PFSK-1 (cell line): ENCODE results near the gene JHY.

Experiments used
- FOXP2 ChIP-seq: optimal IDR thresholded peaks from 2 replicates; pipeline ENCODE3; 2011; ENCODE audit warnings: borderline replicate concordance, control low read depth, inconsistent platforms; ENCODE audit not compliant: insufficient read depth; ENCODE audit errors: extremely low read length, extremely low read depth
- POLR2AphosphoS5 ChIP-seq: IDR thresholded peaks from 2 replicates; pipeline ENCODE4 v1.6.1; 2012; ENCODE audit warnings: low read depth, mild to moderate bottlenecking, control low read depth, low read length, moderate library complexity
- SIN3A ChIP-seq: IDR thresholded peaks from 2 replicates; pipeline ENCODE4 v1.6.1; 2012; ENCODE audit warnings: mild to moderate bottlenecking, low read length, moderate library complexity, borderline replicate concordance; ENCODE audit not compliant: insufficient read depth
- TAF1 ChIP-seq: IDR thresholded peaks from 2 replicates; pipeline ENCODE4 v1.6.1; 2012; ENCODE audit warnings: low read length, control low read depth, borderline replicate concordance; ENCODE audit not compliant: insufficient read depth
- TF ChIP-seq, protein P1 (sequence below), 2 experiments: IDR thresholded peaks; 2 replicates each; pipeline versions ENCODE4 v1.6.1 to v1.8.0; 2011 to 2012; ENCODE audit warnings: low read depth in 2 of 2, low read length in 2 of 2, control low read depth in 1 of 2, inconsistent platforms in 1 of 2, mild to moderate bottlenecking in 1 of 2, moderate library complexity in 1 of 2; ENCODE audit not compliant: insufficient read depth in 1 of 2

Gene JHY

DNA sequence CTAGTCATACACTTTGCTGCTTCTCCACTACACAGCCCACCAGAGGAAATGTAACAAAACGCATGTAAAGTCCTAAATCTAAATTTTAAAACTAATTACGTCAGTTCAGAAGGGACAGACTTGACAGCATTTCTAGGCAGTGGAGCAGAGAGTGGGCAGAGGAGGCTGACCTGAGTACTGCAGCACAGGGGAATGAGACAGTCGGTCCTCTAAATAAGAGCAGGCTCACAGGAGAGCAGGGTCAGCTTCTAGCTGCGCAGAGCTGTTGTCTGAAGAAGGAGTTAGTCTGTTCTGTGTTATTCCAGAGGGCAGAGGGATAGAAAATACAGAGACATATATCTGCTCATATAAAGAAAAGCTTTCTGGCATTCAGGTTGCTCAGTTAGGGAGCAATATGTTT, 40.3 kb downstream of the JHY start:
- TF ChIP-seq SIN3A (no peak), FOXP2 (no peak), TAF1 (no peak), POLR2AphosphoS5 (no peak)
- TF ChIP-seq, protein P1, sequence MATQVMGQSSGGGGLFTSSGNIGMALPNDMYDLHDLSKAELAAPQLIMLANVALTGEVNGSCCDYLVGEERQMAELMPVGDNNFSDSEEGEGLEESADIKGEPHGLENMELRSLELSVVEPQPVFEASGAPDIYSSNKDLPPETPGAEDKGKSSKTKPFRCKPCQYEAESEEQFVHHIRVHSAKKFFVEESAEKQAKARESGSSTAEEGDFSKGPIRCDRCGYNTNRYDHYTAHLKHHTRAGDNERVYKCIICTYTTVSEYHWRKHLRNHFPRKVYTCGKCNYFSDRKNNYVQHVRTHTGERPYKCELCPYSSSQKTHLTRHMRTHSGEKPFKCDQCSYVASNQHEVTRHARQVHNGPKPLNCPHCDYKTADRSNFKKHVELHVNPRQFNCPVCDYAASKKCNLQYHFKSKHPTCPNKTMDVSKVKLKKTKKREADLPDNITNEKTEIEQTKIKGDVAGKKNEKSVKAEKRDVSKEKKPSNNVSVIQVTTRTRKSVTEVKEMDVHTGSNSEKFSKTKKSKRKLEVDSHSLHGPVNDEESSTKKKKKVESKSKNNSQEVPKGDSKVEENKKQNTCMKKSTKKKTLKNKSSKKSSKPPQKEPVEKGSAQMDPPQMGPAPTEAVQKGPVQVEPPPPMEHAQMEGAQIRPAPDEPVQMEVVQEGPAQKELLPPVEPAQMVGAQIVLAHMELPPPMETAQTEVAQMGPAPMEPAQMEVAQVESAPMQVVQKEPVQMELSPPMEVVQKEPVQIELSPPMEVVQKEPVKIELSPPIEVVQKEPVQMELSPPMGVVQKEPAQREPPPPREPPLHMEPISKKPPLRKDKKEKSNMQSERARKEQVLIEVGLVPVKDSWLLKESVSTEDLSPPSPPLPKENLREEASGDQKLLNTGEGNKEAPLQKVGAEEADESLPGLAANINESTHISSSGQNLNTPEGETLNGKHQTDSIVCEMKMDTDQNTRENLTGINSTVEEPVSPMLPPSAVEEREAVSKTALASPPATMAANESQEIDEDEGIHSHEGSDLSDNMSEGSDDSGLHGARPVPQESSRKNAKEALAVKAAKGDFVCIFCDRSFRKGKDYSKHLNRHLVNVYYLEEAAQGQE (IDR thresholded peaks at IDR 0.05; ENCODE audit: insufficient read depth in 1 of 2, low read depth in 2 of 2, low read length in 2 of 2): no peak

DNA sequence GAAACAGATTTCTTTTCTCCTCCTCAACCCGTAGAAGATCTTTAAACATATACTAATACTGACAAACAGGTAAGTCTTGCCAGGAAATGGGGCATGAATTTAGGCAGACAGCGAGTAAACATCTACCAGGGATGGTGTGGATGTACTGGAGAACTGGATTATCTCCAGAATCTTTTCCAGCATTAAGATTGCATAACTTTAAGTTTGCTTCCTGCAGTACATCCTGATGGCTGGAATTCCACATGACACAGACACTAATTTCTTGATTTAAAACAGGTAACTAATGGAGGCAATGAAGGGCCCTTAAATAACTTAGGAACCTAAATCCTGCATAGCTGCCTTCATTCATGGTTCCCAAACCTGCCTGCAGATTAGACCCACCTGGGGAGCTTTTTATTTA, 40.7 kb downstream of the JHY start:
- no peak for TF ChIP-seq POLR2AphosphoS5
- no peak for TF ChIP-seq FOXP2
- no peak for TF ChIP-seq TAF1
- TF ChIP-seq, protein P1 (IDR thresholded peaks at IDR 0.05; ENCODE audit: insufficient read depth in 1 of 2, low read depth in 2 of 2, low read length in 2 of 2): no peak
- TF ChIP-seq SIN3A: no peak

DNA sequence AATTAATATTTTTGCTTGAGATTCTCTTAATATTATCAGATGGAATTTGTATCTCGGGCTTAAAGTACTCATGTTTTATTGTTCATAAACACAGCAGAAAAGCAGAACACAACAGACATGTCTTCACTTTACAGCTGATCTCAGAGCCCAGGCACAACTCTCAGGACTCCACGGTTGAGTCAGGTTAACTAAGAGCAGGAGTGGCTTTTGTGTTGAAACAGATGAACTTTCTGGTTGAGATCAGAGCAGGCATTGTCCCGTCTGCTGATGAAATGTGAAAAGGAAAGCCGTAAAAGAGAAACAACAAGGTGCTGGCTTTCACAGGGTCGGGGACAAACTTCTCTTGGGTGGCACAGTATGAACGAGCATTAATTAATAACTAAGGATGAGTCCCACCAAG, 49.0 kb downstream of the JHY start:
- TF ChIP-seq FOXP2: no peak
- no peak for TF ChIP-seq POLR2AphosphoS5
- TF ChIP-seq TAF1: no peak

DNA sequence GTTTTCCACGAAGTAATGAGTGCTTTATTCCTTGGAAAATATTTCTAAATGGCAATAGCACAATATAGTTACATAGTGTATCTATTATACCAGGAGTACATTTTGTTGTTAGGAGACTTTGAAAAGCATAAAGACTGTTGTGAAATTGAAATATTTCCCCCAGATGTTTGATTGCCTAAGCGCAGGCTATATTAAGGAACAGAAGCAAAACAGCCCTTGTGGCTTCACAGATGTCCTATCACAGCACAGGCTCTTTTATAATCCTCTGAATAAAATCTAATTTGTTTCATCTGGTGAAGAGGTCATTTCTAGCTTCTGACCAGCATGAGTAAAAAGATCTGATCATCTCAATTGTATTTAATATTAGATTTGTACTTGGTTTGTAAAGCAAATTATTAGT, 50.9 kb downstream of the JHY start:
- TF ChIP-seq POLR2AphosphoS5 (no peak), TAF1 (no peak), SIN3A (no peak), FOXP2 (no peak)
- TF ChIP-seq, protein P1 (IDR thresholded peaks at IDR 0.05; ENCODE audit: insufficient read depth in 1 of 2, low read depth in 2 of 2, low read length in 2 of 2): no peak

DNA sequence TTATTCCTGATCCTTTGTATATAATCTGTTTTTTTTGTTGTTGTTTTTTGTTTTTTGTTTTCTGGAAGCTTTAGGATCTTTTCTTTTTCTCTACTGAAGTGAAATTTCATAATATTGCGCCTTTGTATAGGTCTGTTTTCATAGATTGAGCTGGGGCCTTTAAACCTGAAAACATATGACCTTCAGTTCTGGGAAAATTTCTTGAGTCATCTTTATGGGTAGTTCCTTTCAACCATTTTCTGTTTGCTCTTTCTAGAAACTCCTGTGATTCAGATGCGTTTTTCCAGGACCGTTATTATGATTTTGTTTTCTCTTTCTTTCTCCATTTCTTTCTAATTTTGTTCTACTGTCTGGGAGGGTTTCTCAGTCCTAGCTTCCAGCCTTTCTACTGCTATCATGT, 55.4 kb downstream of the JHY start:
- TF ChIP-seq SIN3A: no peak
- TF ChIP-seq FOXP2: no peak
- TF ChIP-seq TAF1: no peak
- TF ChIP-seq, protein P1 (IDR thresholded peaks at IDR 0.05; ENCODE audit: insufficient read depth in 1 of 2, low read depth in 2 of 2, low read length in 2 of 2): no peak
